ENCODE results near the gene ERAP2. TPM values are rescaled to one million over a fixed set of nuclear protein-coding genes. Genes with fewer than 3 reads are reported as not detected.

Gene ERAP2
- total and polyA plus RNA-seq, 2 of the 13 experiments (the other 11 are each of a cell fraction or from before 2014, with no cell fraction given), result 12.8 to 16.6 TPM

- TF ChIP-seq ZNF674 (CRISPR knock-in tag; IDR thresholded peaks at IDR 0.05; ENCODE audit: low read depth) (no peak), HMG20B (CRISPR knock-in tag; conservative IDR thresholded peaks at IDR 0.05) (peak; percentile 65), ARID4A (CRISPR knock-in tag; IDR thresholded peaks at IDR 0.05; ENCODE audit: borderline replicate concordance) (peak; percentile 79), MYNN (CRISPR knock-in tag; IDR thresholded peaks at IDR 0.05; ENCODE audit: low read depth) (no peak), SIN3B (IDR thresholded peaks at IDR 0.05; ENCODE audit: low read length) (no peak), ZNF687 (CRISPR knock-in tag; IDR thresholded peaks at IDR 0.05) (peak; percentile 88), ZGPAT (CRISPR knock-in tag; IDR thresholded peaks at IDR 0.05) (peak; percentile 91; the same call in 1 of the 2 replicates), DBP (CRISPR knock-in tag; IDR thresholded peaks at IDR 0.05; ENCODE audit: not compliant biosample characterization) (no peak), CREM (IDR thresholded peaks at IDR 0.05) (no peak), CREM (CRISPR knock-in tag; IDR thresholded peaks at IDR 0.05) (no peak)
- TF ChIP-seq, protein P1, sequence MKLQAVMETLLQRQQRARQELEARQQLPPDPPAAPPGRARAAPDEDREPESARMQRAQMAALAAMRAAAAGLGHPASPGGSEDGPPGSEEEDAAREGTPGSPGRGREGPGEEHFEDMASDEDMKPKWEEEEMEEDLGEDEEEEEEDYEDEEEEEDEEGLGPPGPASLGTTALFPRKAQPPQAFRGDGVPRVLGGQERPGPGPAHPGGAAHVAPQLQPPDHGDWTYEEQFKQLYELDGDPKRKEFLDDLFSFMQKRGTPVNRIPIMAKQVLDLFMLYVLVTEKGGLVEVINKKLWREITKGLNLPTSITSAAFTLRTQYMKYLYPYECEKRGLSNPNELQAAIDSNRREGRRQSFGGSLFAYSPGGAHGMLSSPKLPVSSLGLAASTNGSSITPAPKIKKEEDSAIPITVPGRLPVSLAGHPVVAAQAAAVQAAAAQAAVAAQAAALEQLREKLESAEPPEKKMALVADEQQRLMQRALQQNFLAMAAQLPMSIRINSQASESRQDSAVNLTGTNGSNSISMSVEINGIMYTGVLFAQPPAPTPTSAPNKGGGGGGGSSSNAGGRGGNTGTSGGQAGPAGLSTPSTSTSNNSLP (IDR thresholded peaks at IDR 0.05; ENCODE audit: low read depth, low read length), result no peak
- TF ChIP-seq, protein P2, sequence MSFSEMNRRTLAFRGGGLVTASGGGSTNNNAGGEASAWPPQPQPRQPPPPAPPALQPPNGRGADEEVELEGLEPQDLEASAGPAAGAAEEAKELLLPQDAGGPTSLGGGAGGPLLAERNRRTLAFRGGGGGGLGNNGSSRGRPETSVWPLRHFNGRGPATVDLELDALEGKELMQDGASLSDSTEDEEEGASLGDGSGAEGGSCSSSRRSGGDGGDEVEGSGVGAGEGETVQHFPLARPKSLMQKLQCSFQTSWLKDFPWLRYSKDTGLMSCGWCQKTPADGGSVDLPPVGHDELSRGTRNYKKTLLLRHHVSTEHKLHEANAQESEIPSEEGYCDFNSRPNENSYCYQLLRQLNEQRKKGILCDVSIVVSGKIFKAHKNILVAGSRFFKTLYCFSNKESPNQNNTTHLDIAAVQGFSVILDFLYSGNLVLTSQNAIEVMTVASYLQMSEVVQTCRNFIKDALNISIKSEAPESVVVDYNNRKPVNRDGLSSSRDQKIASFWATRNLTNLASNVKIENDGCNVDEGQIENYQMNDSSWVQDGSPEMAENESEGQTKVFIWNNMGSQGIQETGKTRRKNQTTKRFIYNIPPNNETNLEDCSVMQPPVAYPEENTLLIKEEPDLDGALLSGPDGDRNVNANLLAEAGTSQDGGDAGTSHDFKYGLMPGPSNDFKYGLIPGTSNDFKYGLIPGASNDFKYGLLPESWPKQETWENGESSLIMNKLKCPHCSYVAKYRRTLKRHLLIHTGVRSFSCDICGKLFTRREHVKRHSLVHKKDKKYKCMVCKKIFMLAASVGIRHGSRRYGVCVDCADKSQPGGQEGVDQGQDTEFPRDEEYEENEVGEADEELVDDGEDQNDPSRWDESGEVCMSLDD (CRISPR knock-in tag; IDR thresholded peaks at IDR 0.05; ENCODE audit: borderline replicate concordance), result peak; percentile 82; the same call in 1 of the 2 replicates
Observed at GRCh38 chr5:96934708-96935558, 58.6 kb downstream of the ERAP2 start (continued).

All from HepG2 (cell line).